Activated CD4-positive, alpha-beta T cell treated with anti-CD3 and anti-CD28 coated beads for 36 hours (primary cell): ENCODE measurements around the gene PSORS1C2. TPM values are rescaled to one million over a fixed set of nuclear protein-coding genes. Genes with fewer than 3 reads are reported as not detected.
"Not testable (repeated sequence)": the region's sequence is repeated elsewhere in the genome, so short reads cannot be mapped to it uniquely, and the experiment has no call there.

Experiments
- ATAC-seq: fragments of 200-7000 bp; cut with Tn5 transposase; one replicate; pipeline ENCODE4 v1.10.0; 2021; ENCODE audit warnings: mild to moderate bottlenecking, moderate library complexity
- CTCF ChIA-PET: fragments of 350-600 bp; sonication (Branson Sonifier 250); formaldehyde crosslinking; loops from one replicate; lab custom pipeline; 2021; ENCODE audit warnings: antibody characterized with exemption; lab: Charles Lee
- POLR2A ChIA-PET: fragments of 350-600 bp; sonication (Branson Sonifier 250); formaldehyde crosslinking; loops from one replicate; lab custom pipeline; 2021; ENCODE audit warnings: antibody characterized with exemption, inconsistent platforms; lab: Charles Lee
- DNase-seq: peaks from one replicate; pipeline ENCODE4 v3.0.0-alpha.2; 2020
- H3K27ac Mint-ChIP-seq: one replicate; pipeline ENCODE4 v1.8.0; 2021; ENCODE audit warnings: mixed read lengths
- H3K27me3 Mint-ChIP-seq: one replicate; pipeline ENCODE4 v1.8.0; 2021; ENCODE audit warnings: mixed read lengths
- H3K36me3 Mint-ChIP-seq: one replicate; pipeline ENCODE4 v1.8.0; 2021; ENCODE audit warnings: low read depth, mixed read lengths
- H3K4me1 Mint-ChIP-seq: one replicate; pipeline ENCODE4 v1.8.0; 2021; ENCODE audit warnings: mixed read lengths
- H3K4me3 Mint-ChIP-seq: one replicate; pipeline ENCODE4 v1.8.0; 2021; ENCODE audit warnings: mild to moderate bottlenecking, moderate library complexity, mixed read lengths
- H3K9me3 Mint-ChIP-seq: one replicate; pipeline ENCODE4 v1.8.0; 2021; ENCODE audit warnings: low read depth, mixed read lengths
- intact Hi-C, 2 experiments: fragments of 100-400 bp; cut with DNase I in 1 of 2; cut with micrococcal nuclease in 1 of 2; formaldehyde crosslinking; loops; one replicate each; pipeline versions ENCODE4 v1.14.2 to v1.15.1; 2022 to 2024; cut with DNase I, micrococcal nuclease
- total RNA-seq, 2 experiments: library from RNA; stranded (reverse); gene quantifications; one replicate each; pipeline ENCODE4 v1.2.3, GENCODE V29; 2021

PSORS1C2 gene
- total RNA-seq, 2 experiments from 2014 or later, result not detected

DNA sequence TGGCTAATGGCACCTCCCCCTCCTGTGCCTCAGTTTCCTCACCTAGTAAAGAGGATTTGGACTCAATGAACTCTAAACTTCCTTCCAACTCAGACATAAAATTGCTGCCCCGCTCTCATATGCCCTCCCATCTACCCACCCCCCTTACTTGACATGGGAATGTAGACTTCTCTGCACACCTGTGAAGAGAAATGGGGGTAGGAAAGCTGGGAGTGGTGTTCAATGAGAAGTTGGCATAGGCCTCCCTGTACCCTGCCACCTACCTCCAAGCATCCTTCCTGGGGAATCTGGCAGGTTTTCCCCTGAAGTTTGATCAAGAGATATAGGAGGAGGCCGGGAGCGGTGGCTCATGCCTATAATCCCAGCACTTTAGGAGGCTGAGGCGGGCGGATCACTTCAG lies 35.5 kb upstream of the PSORS1C2 start:
- Mint-ChIP-seq H3K27me3 (no peaks in the 10 kb centered on the region), H3K9me3 (no peaks in the 10 kb centered on the region), H3K4me1 (peaks cover 14% of the 10 kb centered on the region), H3K27ac (no peak overlapping the region), H3K4me3 (no peak overlapping the region), H3K36me3 (no peaks in the 10 kb centered on the region)
- POLR2A ChIA-PET, result no interaction called here
- ATAC-seq (no peak), DNase-seq (no peak)
- CTCF ChIA-PET, result no interaction called here
- intact Hi-C loops, result no loop called here

DNA sequence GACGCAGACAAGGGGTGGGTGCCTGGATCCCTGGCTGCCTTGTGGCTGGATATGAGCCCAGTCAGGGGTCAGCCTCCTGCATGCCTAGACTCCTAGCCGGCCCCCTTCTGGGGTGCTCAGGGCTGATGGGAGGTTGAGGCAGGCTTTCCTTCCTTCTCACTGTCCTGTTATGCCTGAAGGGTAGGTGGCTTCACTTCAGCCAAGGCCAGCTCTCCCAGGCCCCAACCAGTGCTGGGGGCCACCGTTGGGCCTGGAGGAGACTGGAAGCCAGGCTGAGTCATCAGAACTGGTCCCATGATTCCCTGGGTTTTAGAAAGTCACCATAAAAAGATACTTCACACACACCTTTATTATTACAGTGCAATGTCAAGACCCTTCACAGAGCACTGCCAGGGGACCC lies 34.5 kb upstream of the PSORS1C2 start:
- intact Hi-C loops, result no loop called here

DNA sequence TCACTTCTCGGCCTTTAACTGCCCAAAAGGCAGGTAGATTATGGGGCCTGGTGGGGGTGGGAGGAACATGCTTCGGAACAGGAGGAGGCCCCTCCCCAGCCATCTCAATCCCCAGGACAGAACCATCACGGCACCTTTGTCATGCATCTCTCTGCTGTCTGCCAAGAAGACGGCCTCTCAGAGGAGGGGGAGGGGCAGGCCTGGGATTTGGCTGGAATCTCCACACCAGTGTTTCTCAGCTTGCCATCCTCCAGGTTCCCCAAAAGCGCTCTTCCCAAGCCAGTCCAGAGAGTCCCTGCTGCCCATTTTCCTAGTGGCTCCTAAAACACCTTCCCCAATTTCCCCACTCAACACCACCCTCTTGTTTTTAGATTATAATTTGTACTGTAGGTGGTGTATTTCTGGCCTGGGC lies 34.1 kb upstream of the PSORS1C2 start:
- Mint-ChIP-seq H3K27me3 (no peaks in the 10 kb centered on the region), H3K27ac (no peak overlapping the region), H3K36me3 (no peaks in the 10 kb centered on the region), H3K4me1 (peaks cover under 1% of the 10 kb centered on the region), H3K4me3 (no peak overlapping the region), H3K9me3 (no peaks in the 10 kb centered on the region)
- DNase-seq (no peak), ATAC-seq (no peak)
- CTCF ChIA-PET, result no interaction called here
- POLR2A ChIA-PET, result no interaction called here
- intact Hi-C loops, result no loop called here

More for the DNA sequence above, 34.5 kb upstream of the PSORS1C2 start:
- no peak for DNase-seq
- no peaks in the 10 kb centered on the region for H3K27me3 Mint-ChIP-seq
- ATAC-seq, result no peak
- no peak overlapping the region for H3K4me3 Mint-ChIP-seq
- CTCF ChIA-PET, result no interaction called here
- H3K4me1 Mint-ChIP-seq, result peaks cover 5% of the 10 kb centered on the region
- no peaks in the 10 kb centered on the region for H3K9me3 Mint-ChIP-seq
- no peaks in the 10 kb centered on the region for H3K36me3 Mint-ChIP-seq
- POLR2A ChIA-PET, result no interaction called here
- H3K27ac Mint-ChIP-seq, result no peak overlapping the region

DNA sequence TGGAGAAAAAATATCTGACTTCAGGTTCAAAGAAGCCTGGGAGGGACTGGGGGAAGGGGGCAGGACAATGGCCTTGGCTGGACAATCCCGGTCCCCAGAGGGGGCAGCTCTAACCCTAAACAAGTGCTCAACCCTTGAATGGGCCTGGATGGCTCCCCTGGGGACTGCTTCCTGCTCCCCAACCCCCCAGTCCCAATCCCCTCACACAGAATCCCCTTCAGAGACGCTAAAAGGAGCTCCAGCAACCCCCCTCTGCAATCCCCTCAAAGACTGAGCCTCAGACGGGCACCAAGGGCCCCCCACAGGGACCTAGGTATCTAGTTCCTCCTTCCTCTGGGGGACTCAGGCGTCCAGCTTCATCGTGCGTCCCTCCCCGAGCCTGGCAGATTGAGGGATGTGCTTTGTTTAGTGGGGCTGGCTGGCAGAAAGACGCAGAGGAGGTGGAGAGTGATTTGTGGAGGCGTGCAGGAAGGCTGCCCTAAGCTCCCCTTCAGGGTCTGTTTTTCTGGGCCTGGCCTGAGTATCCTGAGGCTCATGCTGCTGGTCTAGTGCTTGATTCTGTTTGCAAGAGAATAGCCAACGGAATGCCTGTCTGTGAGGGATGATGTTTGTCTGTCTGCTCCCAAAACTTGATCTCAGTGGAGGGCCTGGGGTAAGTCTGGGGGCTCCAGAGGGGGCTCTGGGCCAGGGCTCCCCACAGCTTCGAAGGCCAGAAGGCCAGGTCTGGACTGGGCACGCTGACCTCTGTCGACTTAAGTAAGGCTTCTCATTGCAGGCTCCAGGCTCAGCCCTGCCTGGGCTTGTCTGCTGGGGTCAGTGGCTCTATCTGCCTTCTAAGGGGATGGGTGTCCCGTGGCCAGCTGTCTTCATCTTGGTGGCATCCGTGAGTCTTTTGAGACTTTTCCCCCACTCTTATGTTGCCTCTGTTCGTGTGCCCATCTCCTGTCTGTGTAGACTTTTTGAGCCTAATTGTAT lies 33.4 kb upstream of the PSORS1C2 start:
- ChIA-PET CTCF (interaction anchor here (1.2 kb wide), 1 partner anchor 45 kb away, joined by 4 read pairs; no protein-coding TSS in a partner anchor), POLR2A (no interaction called here)

DNA sequence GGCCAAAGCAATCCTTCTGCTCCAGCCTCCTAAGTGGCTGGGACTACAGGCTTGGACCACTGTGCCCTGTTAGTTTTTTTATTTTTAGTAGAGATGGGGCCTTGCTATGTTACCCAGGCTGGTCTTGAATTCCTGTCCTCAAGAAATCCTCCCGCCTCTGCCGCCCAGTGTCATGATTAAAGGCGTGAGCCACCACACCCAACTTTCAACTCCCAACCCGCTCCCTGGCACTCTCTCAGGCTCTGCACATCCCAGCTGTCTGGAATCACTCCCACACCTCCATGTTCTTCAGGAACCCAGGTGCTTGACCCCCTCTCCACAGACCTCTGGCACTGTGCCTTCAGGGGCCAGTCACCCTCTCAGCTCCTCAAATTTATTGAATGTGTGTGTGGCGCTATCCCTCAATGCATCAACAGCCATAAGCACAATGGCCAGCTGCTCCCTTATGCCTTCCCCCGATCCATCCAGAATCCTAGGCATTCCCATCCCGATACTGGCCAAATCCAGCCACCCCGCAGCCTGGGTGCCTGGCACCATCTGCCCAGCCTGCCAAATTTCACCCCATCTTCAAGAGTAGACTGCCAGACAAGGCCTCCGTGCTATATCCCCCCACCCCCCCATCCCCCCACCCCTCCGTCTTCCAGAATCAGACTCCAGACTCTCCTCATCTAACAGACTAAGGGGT lies 32.3 kb upstream of the PSORS1C2 start:
- Mint-ChIP-seq H3K4me1 (peaks cover under 1% of the 10 kb centered on the region), H3K36me3 (no peaks in the 10 kb centered on the region), H3K27me3 (no peaks in the 10 kb centered on the region), H3K27ac (no peak overlapping the region), H3K4me3 (no peak overlapping the region), H3K9me3 (no peaks in the 10 kb centered on the region)
- DNase-seq (no peak), ATAC-seq (no peak)
- intact Hi-C loops, result no loop called here
- ChIA-PET POLR2A (no interaction called here), CTCF (interaction anchor here (1.2 kb wide), 1 partner anchor 44 kb away, joined by 4 read pairs; no protein-coding TSS in a partner anchor)

More for the DNA sequence above, 33.4 kb upstream of the PSORS1C2 start:
- H3K4me1 Mint-ChIP-seq, result no peaks in the 10 kb centered on the region
- H3K27ac Mint-ChIP-seq, result no peak overlapping the region
- intact Hi-C loops, result no loop called here
- H3K27me3 Mint-ChIP-seq, result no peaks in the 10 kb centered on the region
- no peaks in the 10 kb centered on the region for H3K36me3 Mint-ChIP-seq
- H3K4me3 Mint-ChIP-seq, result no peak overlapping the region
- ATAC-seq, result no peak
- no peak for DNase-seq
- no peaks in the 10 kb centered on the region for H3K9me3 Mint-ChIP-seq

DNA sequence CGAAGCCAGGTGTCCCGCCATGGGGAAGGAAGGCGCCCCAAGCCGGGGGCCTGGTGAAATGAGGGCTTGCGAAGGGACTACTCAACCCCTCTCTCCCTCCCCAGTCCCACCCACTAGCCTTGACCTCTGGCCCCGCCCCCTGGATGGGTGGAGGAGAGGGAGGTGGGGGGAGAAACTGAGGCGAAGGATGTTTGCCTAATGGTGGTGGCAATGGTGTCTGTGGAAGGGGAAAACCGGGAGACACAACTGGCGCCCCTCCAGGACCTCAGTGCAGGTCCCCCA lies 31.7 kb upstream of the PSORS1C2 start, which contains the start of gene POU5F1:
TSS of gene POU5F1 (minus strand) at position 83 of the 282 bp plus-strand sequence. CDS start at position 21, 62 bp downstream.
- H3K4me3 Mint-ChIP-seq, result no peak within 1 kb of the TSS
- H3K36me3 Mint-ChIP-seq, result no peaks in the 10 kb centered on the region
- H3K27me3 Mint-ChIP-seq, result no peaks in the 10 kb centered on the region
- CTCF ChIA-PET, result interaction anchor here (0.5 kb wide), 1 partner anchor 412 kb away, joined by 4 read pairs; no protein-coding TSS in a partner anchor
- H3K27ac Mint-ChIP-seq, result no peak within 1 kb of the TSS
- H3K9me3 Mint-ChIP-seq, result no peaks in the 10 kb centered on the region
- no peak for DNase-seq
- peaks cover 5% of the 10 kb centered on the region for H3K4me1 Mint-ChIP-seq
- POLR2A ChIA-PET, result no interaction called here
- intact Hi-C loops, result no loop called here
- ATAC-seq, result no peak

DNA sequence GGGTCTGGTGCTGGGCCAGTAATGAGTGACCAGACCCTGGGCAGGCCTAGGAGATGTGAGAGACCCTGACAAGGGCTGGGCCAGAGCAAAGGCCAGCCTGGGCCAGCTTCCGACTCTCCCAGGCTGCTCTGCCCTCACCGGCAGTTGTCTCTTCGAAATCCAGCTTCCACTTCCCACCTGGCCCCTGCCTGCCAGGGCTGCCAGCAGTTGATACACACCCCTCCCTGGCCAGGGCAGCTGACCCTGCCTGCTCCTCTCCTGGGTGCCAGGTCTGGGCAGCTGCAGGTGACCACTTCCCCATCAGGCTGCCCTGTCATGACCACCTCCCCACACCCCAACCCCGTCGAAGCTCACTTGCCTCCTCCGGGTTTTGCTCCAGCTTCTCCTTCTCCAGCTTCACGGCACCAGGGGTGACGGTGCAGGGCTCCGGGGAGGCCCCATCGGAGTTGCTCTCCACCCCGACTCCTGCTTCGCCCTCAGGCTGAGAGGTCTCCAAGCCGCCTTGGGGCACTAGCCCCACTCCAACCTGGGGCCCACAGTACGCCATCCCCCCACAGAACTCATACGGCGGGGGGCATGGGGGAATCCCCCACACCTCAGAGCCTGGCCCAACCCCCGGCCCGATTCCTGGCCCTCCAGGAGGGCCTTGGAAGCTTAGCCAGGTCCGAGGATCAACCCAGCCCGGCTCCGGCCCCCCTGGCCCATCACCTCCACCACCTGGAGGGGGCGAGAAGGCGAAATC lies 31.2 kb upstream of the PSORS1C2 start:
- CTCF ChIA-PET, result interaction anchor here (0.5 to 1.4 kb wide), 2 partner anchors 12 to 413 kb away, joined by 3 to 4 read pairs; partner anchors contain the start of gene TCF19
- ATAC-seq, POLR2A ChIA-PET, intact Hi-C loops, H3K36me3 Mint-ChIP-seq, H3K9me3 Mint-ChIP-seq, H3K4me3 Mint-ChIP-seq, H3K27me3 Mint-ChIP-seq, H3K27ac Mint-ChIP-seq, DNase-seq: not testable (repeated sequence)
- peaks cover 10% of the 10 kb centered on the region for H3K4me1 Mint-ChIP-seq

DNA sequence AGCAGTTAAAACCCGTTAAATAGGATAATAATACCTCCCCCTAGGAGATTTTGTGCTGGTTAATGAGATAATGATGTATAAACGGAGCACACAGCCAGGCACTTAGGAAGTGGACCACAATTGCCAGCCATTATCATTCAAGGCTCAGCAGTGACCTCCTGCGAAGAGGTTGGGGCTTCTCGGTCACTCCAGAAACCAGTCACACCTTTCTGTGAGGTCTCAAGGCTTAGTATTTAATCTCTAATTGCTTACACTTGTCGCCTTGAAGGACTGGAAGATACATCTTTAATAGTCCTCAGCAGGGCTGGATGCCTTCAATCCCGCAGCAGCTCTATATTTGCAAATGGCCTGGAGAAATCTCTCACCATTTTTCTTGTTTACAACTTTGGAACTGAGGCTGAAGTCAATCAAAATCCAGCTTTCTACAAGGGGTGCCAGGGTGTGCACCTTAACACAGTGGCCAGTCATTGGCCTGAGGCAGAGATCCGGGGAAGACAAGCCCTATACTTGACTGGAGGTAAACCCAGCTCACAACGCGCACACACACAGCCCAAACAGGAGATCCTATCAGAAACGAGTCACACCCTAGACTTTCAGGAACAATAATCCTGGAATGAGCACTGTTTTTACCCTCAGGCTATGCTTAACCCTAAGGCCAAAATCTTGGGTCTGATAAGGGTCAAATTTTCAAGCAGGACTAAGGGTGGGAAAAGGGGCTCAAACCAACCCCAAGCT lies 30.4 kb upstream of the PSORS1C2 start:
- CTCF ChIA-PET, result interaction anchor here (0.6 to 1.4 kb wide), 2 partner anchors 11 to 627 kb away, joined by 3 read pairs; partner anchors contain the start of gene TCF19

DNA sequence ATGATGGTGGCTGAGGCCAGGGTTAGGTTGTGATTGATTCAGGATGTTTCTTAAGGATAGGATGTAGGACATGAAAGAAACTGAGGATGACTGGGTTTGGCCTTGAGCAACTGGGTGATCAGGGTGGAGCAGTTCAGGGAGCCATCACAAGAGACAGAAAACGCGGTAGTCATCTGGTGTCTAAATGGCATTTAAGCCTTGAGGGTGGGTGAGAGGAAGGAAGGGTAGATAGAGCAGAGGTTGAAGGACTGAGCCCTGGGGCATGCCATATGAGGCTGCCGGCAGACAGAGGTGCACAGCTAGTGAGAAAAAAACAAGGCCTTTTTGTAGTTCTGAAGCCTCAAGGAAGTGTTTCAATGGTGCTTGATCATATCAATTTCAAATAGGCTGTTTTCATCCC lies 29.7 kb upstream of the PSORS1C2 start:
- ChIA-PET POLR2A (interaction anchor here (0.6 kb wide), 1 partner anchor 99 kb away, joined by 3 read pairs; no protein-coding TSS in a partner anchor), CTCF (interaction anchor here (0.6 to 1.4 kb wide), 3 partner anchors 10 to 348 kb away, joined by 3 read pairs; partner anchors contain the start of gene TCF19)
- Mint-ChIP-seq H3K9me3 (no peaks in the 10 kb centered on the region), H3K4me3 (no peak overlapping the region), H3K4me1 (peaks cover 19% of the 10 kb centered on the region), H3K27ac (no peak overlapping the region), H3K27me3 (no peaks in the 10 kb centered on the region), H3K36me3 (no peaks in the 10 kb centered on the region)
- intact Hi-C loops, result no loop called here
- DNase-seq, result no peak
- no peak for ATAC-seq

More for the DNA sequence above, 30.4 kb upstream of the PSORS1C2 start:
- H3K36me3 Mint-ChIP-seq, result no peaks in the 10 kb centered on the region
- ATAC-seq (no peak), DNase-seq (no peak)
- H3K4me1 Mint-ChIP-seq, result peaks cover 15% of the 10 kb centered on the region
- H3K9me3 Mint-ChIP-seq, result no peaks in the 10 kb centered on the region
- intact Hi-C loops, result no loop called here
- POLR2A ChIA-PET, result interaction anchor here (0.6 kb wide), 1 partner anchor 203 kb away, joined by 4 read pairs; no protein-coding TSS in a partner anchor
- no peak overlapping the region for H3K4me3 Mint-ChIP-seq
- H3K27ac Mint-ChIP-seq, result no peak overlapping the region
- no peaks in the 10 kb centered on the region for H3K27me3 Mint-ChIP-seq

DNA sequence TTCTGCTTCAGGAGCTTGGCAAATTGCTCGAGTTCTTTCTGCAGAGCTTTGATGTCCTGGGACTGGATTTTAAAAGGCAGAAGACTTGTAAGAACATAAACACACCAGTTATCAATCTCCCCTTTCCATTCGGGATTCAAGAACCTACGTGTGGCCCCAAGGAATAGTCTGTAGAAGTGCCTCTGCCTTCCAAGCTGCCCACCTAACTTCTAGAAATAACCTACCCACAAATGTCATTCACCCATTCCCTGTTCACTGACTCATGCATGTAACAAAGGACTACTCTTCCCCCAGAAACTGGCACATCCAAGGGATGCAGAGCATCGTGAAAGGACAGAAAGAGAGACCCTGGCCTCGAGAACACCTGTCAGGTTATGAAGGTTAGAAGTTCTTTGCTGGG lies 27.1 kb upstream of the PSORS1C2 start:
- H3K4me3 Mint-ChIP-seq, result no peak overlapping the region
- H3K4me1 Mint-ChIP-seq, result peaks cover 37% of the 10 kb centered on the region
- H3K36me3 Mint-ChIP-seq, result peaks cover 18% of the 10 kb centered on the region
- H3K27ac Mint-ChIP-seq, result no peak overlapping the region
- ChIA-PET POLR2A (no interaction called here), CTCF (interaction anchor here (1.6 kb wide), 1 partner anchor 209 kb away, joined by 3 read pairs; no protein-coding TSS in a partner anchor)
- intact Hi-C loops, result no loop called here
- DNase-seq, result no peak
- no peaks in the 10 kb centered on the region for H3K9me3 Mint-ChIP-seq
- H3K27me3 Mint-ChIP-seq, result no peaks in the 10 kb centered on the region
- no peak for ATAC-seq
